Thyroid gland (tissue), 4 donors: ENCODE results near the gene SCML1. TPM values are rescaled to one million over a fixed set of nuclear protein-coding genes. Genes with fewer than 3 reads are reported as not detected.

Experiments used
- DNase-seq, 2 donors: peaks; one replicate each; pipeline ENCODE4 v3.0.0-alpha.2; 2019
- H3K27ac ChIP-seq, 3 donors: fragments of 200-600 bp; sonication (generic); 1 replicate in 2 of 3; 2 replicates in 1 of 3; pipeline ENCODE4 v1.5.1; 2016 to 2019; ENCODE audit warnings: mild to moderate bottlenecking in 1 of 3, moderate library complexity in 1 of 3
- H3K27me3 ChIP-seq: fragments of 200-600 bp; sonication (generic); one replicate; pipeline ENCODE4 v1.5.1; 2019
- H3K36me3 ChIP-seq, 2 donors: fragments of 200-600 bp; sonication (generic); one replicate each; pipeline ENCODE4 v1.5.1; 2016 to 2019
- H3K4me1 ChIP-seq, 2 donors: fragments of 200-600 bp; sonication (generic); one replicate each; pipeline ENCODE4 v1.5.1; 2017 to 2019
- H3K4me3 ChIP-seq, 3 donors: fragments of 200-600 bp; sonication (generic); replicated peaks in 1 of 3; 1 replicate in 2 of 3; 2 replicates in 1 of 3; pipeline ENCODE4 v1.5.1; 2016; ENCODE audit warnings: mild to moderate bottlenecking in 1 of 3
- H3K9me3 ChIP-seq: fragments of 200-600 bp; sonication (generic); one replicate; pipeline ENCODE4 v1.5.1; 2017
- CTCF ChIP-seq, 6 experiments: fragments of 200-600 bp in 3 of 6; fragments of 450-650 bp in 3 of 6; sonication (generic) in 3 of 6; IDR thresholded peaks; one replicate each; pipeline ENCODE4 v1.5.1; 2016 to 2019; ENCODE audit warnings: antibody characterized with exemption in 6 of 6, mild to moderate bottlenecking in 2 of 6, inconsistent platforms in 1 of 6, moderate library complexity in 1 of 6
- POLR2A ChIP-seq, 2 donors: fragments of 450-650 bp; IDR thresholded peaks; one replicate each; pipeline ENCODE4 v1.6.1; 2017; ENCODE audit warnings: antibody characterized with exemption in 2 of 2, mild to moderate bottlenecking in 2 of 2, moderate library complexity in 1 of 2
- WGBS, 2 donors: methylation state at CpG; one replicate each; pipeline ENCODE4 v1.1.5; 2017; 5-methylcytosine and 5-hydroxymethylcytosine counted together
- intact Hi-C: fragments of 100-400 bp; cut with DNase I; formaldehyde crosslinking; loops from one replicate; pipeline ENCODE4 v1.15.1; 2023
- total RNA-seq, 4 donors: library from RNA; depleted of rRNA; stranded (reverse); fragments of >200 nt; gene quantifications; one replicate each; pipeline ENCODE4 v1.2.3, GENCODE V29; 2016

The SCML1 gene
- total RNA-seq, 4 donors from 2014 or later: 5.0 to 13.0 (median 8.6) TPM

- intact Hi-C loops: no loop called here
- Histone ChIP-seq H3K9me3 (no peaks in the 10 kb centered on the region), H3K27ac (peak overlapping the region; percentile 82 to 86 (median 83)), H3K36me3 (no peaks in the 10 kb centered on the region), H3K27me3 (no peaks in the 10 kb centered on the region), H3K4me3 (peak overlapping the region in 2 of 3 donors; percentile 43 to 47), H3K4me1 (no peaks in the 10 kb centered on the region)
- 4 to 6% methylated on average over 23 to 34 of the region's 45 CpGs for WGBS, 2 donors
- DNase-seq: peak; percentile 40 to 41
- TF ChIP-seq CTCF (IDR thresholded peaks at IDR 0.05): no peak
- TF ChIP-seq POLR2A (IDR thresholded peaks at IDR 0.05): no peak
These were observed 857 bp downstream of the SCML1 start for GRCh38 chrX:17737986-17738713.

GRCh38 chrX:17738737-17739535 is 1.6 kb downstream of the SCML1 start:
- H3K4me3 ChIP-seq: peak overlapping the region in 1 of 3 donors; percentile 43
- no peaks in the 10 kb centered on the region for H3K9me3 ChIP-seq
- H3K27ac ChIP-seq: no peak overlapping the region
- H3K4me1 ChIP-seq: no peaks in the 10 kb centered on the region
- H3K27me3 ChIP-seq: no peaks in the 10 kb centered on the region
- intact Hi-C loops: no loop called here
- DNase-seq: no peak
- H3K36me3 ChIP-seq: no peaks in the 10 kb centered on the region
- 55 to 72% methylated on average over 6 of the region's 6 CpGs for WGBS, 2 donors
- TF ChIP-seq CTCF (IDR thresholded peaks at IDR 0.05) (no peak), POLR2A (IDR thresholded peaks at IDR 0.05) (no peak)

- DNase-seq: no peak
- Histone ChIP-seq H3K36me3 (no peaks in the 10 kb centered on the region), H3K9me3 (no peaks in the 10 kb centered on the region), H3K27me3 (no peaks in the 10 kb centered on the region), H3K4me3 (no peak overlapping the region), H3K4me1 (no peaks in the 10 kb centered on the region), H3K27ac (no peak overlapping the region)
- WGBS, 2 donors: 84 to 89% methylated on average over 11 of the region's 11 CpGs
- intact Hi-C loops: no loop called here
- TF ChIP-seq CTCF (IDR thresholded peaks at IDR 0.05) (no peak), POLR2A (IDR thresholded peaks at IDR 0.05) (no peak)
These were observed 3.1 kb downstream of the SCML1 start for GRCh38 chrX:17740137-17741122.

- TF ChIP-seq POLR2A (IDR thresholded peaks at IDR 0.05) (no peak), CTCF (IDR thresholded peaks at IDR 0.05) (no peak)
- Histone ChIP-seq H3K9me3 (no peaks in the 10 kb centered on the region), H3K4me3 (no peak overlapping the region), H3K36me3 (no peaks in the 10 kb centered on the region), H3K4me1 (no peaks in the 10 kb centered on the region), H3K27me3 (no peaks in the 10 kb centered on the region), H3K27ac (no peak overlapping the region)
- DNase-seq: no peak
- intact Hi-C loops: no loop called here
- whole genome bisulfite sequencing, 2 donors: 88 to 94% methylated on average over 9 of the region's 9 CpGs
These were observed 3.8 kb downstream of the SCML1 start for GRCh38 chrX:17741123-17741511.
